ENCODE results near the gene C1R.

C1R gene

DNA sequence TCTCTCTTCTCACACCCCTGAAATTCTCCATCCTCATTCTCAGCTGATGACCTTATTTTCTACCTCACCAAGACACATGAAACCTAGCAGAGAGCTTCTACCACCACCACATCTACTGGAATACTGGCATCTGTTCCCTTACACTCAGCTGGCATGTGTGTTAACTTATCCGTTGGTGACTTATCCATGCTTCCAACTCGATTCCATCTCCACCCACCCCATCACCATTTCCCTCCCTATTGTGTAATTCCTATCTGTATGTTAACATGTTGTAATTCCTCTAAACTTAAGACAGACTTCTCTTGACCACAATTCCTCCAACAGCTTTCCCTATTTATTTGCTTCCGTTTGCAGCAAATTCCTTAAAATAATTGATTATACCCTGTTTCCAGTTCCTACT, 16.3 kb downstream of the C1R start:
- no peak overlapping the region for H3K4ac ChIP-seq (ENCODE audit: low read length)
- no peak overlapping the region for H3K27ac ChIP-seq (replicated peaks; ENCODE audit: low read length)
- no peak overlapping the region for H3K9ac ChIP-seq (ENCODE audit: low read depth, low read length, poor library complexity)
- peaks cover 0 to 2% of the 10 kb centered on the region in 2 donors for H3K9me3 ChIP-seq (replicated peaks in 1 of 2; ENCODE audit: control insufficient read depth in 2 of 2, insufficient read depth in 1 of 2, low read depth in 1 of 2, low read length in 2 of 2)
- no peak overlapping the region for H3K18ac ChIP-seq (ENCODE audit: low read length)
- H2BK15ac ChIP-seq (ENCODE audit: low read length) = no peak overlapping the region
- no peak overlapping the region for H2AFZ ChIP-seq (ENCODE audit: low read length)
- no peak overlapping the region for H3K14ac ChIP-seq (ENCODE audit: low read length)
- WGBS, 2 donors (ENCODE audit: extremely low coverage in 2 of 2, insufficient read length in 2 of 2, insufficient replicate concordance in 1 of 2) = no CpG with 5 or more reads among the region's 3 CpGs
- H2BK120ac ChIP-seq (ENCODE audit: low read depth, low read length) = no peak overlapping the region
- no peak overlapping the region for H4K8ac ChIP-seq (ENCODE audit: low read depth, low read length)
- peaks cover 0 to 2% of the 10 kb centered on the region in 2 donors for H3K36me3 ChIP-seq (replicated peaks in 1 of 2; ENCODE audit: control insufficient read depth in 2 of 2, insufficient read depth in 2 of 2, low read length in 2 of 2)
- no peak for DNase-seq (ENCODE audit: low spot score)
- H3K23ac ChIP-seq (ENCODE audit: low read depth, low read length, poor library complexity) = no peak overlapping the region
- no peak overlapping the region for H2AK5ac ChIP-seq (ENCODE audit: low read depth, low read length)
- no peak overlapping the region for H4K91ac ChIP-seq (ENCODE audit: low read depth, low read length, poor library complexity)
- H2BK12ac ChIP-seq (ENCODE audit: low read length) = no peak overlapping the region
- no peak overlapping the region for H3K4me3 ChIP-seq (ENCODE audit: low read length in 2 of 2)
- no peak overlapping the region for H3K4me2 ChIP-seq (ENCODE audit: insufficient read depth, low read length, poor library complexity, severe bottlenecking)
- no peak overlapping the region for H2BK5ac ChIP-seq (ENCODE audit: low read length)
- H3K79me1 ChIP-seq (ENCODE audit: low read depth, low read length) = no peaks in the 10 kb centered on the region
- H3K27me3 ChIP-seq (ENCODE audit: control insufficient read depth in 3 of 3, insufficient read depth in 3 of 3, low read depth in 1 of 3, low read length in 3 of 3) = peaks cover 0 to 3% (median 0%) of the 10 kb centered on the region in 3 experiments
- no peaks in the 10 kb centered on the region for H3K4me1 ChIP-seq (ENCODE audit: control insufficient read depth in 2 of 2, insufficient read depth in 1 of 2, low read depth in 1 of 2, low read length in 2 of 2)

DNA sequence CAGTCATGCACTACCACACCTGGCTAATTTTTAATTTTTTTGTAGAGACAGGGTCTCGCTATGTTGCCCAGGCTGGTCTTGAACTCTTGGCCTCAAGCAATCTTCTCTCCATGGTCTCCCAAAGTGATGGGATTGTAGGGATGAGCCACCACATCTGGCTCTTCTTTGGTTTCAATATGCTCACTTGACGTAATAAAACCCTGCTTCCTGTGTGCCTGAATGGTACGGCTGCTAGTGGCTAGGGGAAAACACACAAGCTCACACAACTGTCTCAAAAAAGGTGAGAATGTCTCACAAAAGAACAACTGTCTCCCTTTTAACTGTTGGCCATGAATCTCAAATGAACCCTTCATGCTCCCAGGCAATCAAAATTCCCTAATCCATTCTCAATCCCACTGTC, 16.7 kb downstream of the C1R start:
- H2BK120ac ChIP-seq (ENCODE audit: low read depth, low read length) = no peak overlapping the region
- no peak overlapping the region for H3K9ac ChIP-seq (ENCODE audit: low read depth, low read length, poor library complexity)
- no peak overlapping the region for H3K4ac ChIP-seq (ENCODE audit: low read length)
- H2BK5ac ChIP-seq (ENCODE audit: low read length) = no peak overlapping the region
- H3K9me3 ChIP-seq (replicated peaks in 1 of 2; ENCODE audit: control insufficient read depth in 2 of 2, insufficient read depth in 1 of 2, low read depth in 1 of 2, low read length in 2 of 2) = no peaks in the 10 kb centered on the region
- H4K8ac ChIP-seq (ENCODE audit: low read depth, low read length) = no peak overlapping the region
- H3K4me3 ChIP-seq (ENCODE audit: low read length in 2 of 2) = no peak overlapping the region
- peaks cover 0 to 3% (median 0%) of the 10 kb centered on the region in 3 experiments for H3K27me3 ChIP-seq (ENCODE audit: control insufficient read depth in 3 of 3, insufficient read depth in 3 of 3, low read depth in 1 of 3, low read length in 3 of 3)
- H3K18ac ChIP-seq (ENCODE audit: low read length) = no peak overlapping the region
- no peak overlapping the region for H3K14ac ChIP-seq (ENCODE audit: low read length)
- H2AK5ac ChIP-seq (ENCODE audit: low read depth, low read length) = no peak overlapping the region
- H3K27ac ChIP-seq (replicated peaks; ENCODE audit: low read length) = no peak overlapping the region
- H3K79me1 ChIP-seq (ENCODE audit: low read depth, low read length) = no peaks in the 10 kb centered on the region
- no peaks in the 10 kb centered on the region for H3K4me1 ChIP-seq (ENCODE audit: control insufficient read depth in 2 of 2, insufficient read depth in 1 of 2, low read depth in 1 of 2, low read length in 2 of 2)
- no peak overlapping the region for H2BK12ac ChIP-seq (ENCODE audit: low read length)
- no peak overlapping the region for H2AFZ ChIP-seq (ENCODE audit: low read length)
- no peak for DNase-seq (ENCODE audit: low spot score)
- no peaks in the 10 kb centered on the region for H3K36me3 ChIP-seq (replicated peaks in 1 of 2; ENCODE audit: control insufficient read depth in 2 of 2, insufficient read depth in 2 of 2, low read length in 2 of 2)
- H3K4me2 ChIP-seq (ENCODE audit: insufficient read depth, low read length, poor library complexity, severe bottlenecking) = no peak overlapping the region
- H2BK15ac ChIP-seq (ENCODE audit: low read length) = no peak overlapping the region
- H3K23ac ChIP-seq (ENCODE audit: low read depth, low read length, poor library complexity) = no peak overlapping the region
- WGBS, 2 donors (ENCODE audit: extremely low coverage in 2 of 2, insufficient read length in 2 of 2, insufficient replicate concordance in 1 of 2) = no CpG with 5 or more reads among the region's 3 CpGs
- H4K91ac ChIP-seq (ENCODE audit: low read depth, low read length, poor library complexity) = no peak overlapping the region

DNA sequence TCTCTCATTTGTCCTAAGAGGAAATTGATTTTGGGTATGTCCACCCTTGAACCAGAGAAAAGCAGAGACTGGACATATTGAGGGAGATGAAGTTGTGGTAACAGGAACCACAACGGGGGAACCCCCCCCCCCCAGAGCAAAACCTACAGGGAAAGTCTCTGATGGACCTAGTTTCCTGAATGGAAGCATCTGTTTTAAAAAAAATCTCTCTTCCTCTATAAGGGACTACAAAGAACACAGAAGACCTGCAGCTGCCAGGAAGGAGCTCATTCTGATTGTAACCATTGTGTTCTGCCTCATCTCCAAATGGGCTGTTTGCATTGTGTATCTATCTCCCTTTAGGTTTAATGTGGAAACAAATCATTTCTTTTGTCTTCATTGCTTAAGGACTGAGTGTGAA, 18.3 kb downstream of the C1R start:
- H2BK15ac ChIP-seq (ENCODE audit: low read length) = no peak overlapping the region
- H3K4me1 ChIP-seq (ENCODE audit: control insufficient read depth in 2 of 2, insufficient read depth in 1 of 2, low read depth in 1 of 2, low read length in 2 of 2) = no peaks in the 10 kb centered on the region
- H3K36me3 ChIP-seq (replicated peaks in 1 of 2; ENCODE audit: control insufficient read depth in 2 of 2, insufficient read depth in 2 of 2, low read length in 2 of 2) = no peaks in the 10 kb centered on the region
- H3K14ac ChIP-seq (ENCODE audit: low read length) = no peak overlapping the region
- no peak overlapping the region for H4K91ac ChIP-seq (ENCODE audit: low read depth, low read length, poor library complexity)
- no peak overlapping the region for H3K4ac ChIP-seq (ENCODE audit: low read length)
- H3K23ac ChIP-seq (ENCODE audit: low read depth, low read length, poor library complexity) = no peak overlapping the region
- peaks cover 0 to 3% (median 0%) of the 10 kb centered on the region in 3 experiments for H3K27me3 ChIP-seq (ENCODE audit: control insufficient read depth in 3 of 3, insufficient read depth in 3 of 3, low read depth in 1 of 3, low read length in 3 of 3)
- H3K79me1 ChIP-seq (ENCODE audit: low read depth, low read length) = no peaks in the 10 kb centered on the region
- no peak overlapping the region for H3K27ac ChIP-seq (replicated peaks; ENCODE audit: low read length)
- H3K4me2 ChIP-seq (ENCODE audit: insufficient read depth, low read length, poor library complexity, severe bottlenecking) = no peak overlapping the region
- DNase-seq (ENCODE audit: low spot score) = no peak
- no CpG with 5 or more reads among the region's 1 CpG for WGBS, 2 donors (ENCODE audit: extremely low coverage in 2 of 2, insufficient read length in 2 of 2, insufficient replicate concordance in 1 of 2)
- no peak overlapping the region for H2BK120ac ChIP-seq (ENCODE audit: low read depth, low read length)
- H3K9me3 ChIP-seq (replicated peaks in 1 of 2; ENCODE audit: control insufficient read depth in 2 of 2, insufficient read depth in 1 of 2, low read depth in 1 of 2, low read length in 2 of 2) = no peaks in the 10 kb centered on the region
- H3K9ac ChIP-seq (ENCODE audit: low read depth, low read length, poor library complexity) = no peak overlapping the region
- H3K4me3 ChIP-seq (ENCODE audit: low read length in 2 of 2) = no peak overlapping the region
- H2AK5ac ChIP-seq (ENCODE audit: low read depth, low read length) = no peak overlapping the region
- H2AFZ ChIP-seq (ENCODE audit: low read length) = no peak overlapping the region
- H4K8ac ChIP-seq (ENCODE audit: low read depth, low read length) = no peak overlapping the region
- H2BK5ac ChIP-seq (ENCODE audit: low read length) = no peak overlapping the region
- H2BK12ac ChIP-seq (ENCODE audit: low read length) = no peak overlapping the region
- no peak overlapping the region for H3K18ac ChIP-seq (ENCODE audit: low read length)

DNA sequence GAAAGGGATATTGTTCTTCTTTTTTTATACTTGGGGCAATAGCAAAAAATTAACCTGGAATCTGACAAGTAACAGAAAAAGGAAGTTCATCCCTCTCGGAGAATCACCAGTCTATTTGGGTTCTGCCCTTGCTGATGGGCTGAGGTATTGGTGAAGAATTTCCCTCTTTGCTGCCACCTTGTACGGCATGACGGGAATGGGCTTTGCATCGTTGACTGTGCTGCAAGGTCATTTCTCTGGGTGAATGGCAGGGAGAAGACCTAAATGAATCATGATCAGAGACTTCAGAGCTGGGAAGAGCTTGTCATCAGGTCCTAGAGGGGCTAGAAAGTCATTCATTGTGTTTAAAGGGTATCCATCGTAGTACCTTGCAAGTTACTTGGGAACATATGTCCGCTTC, 19.7 kb downstream of the C1R start:
- H4K91ac ChIP-seq (ENCODE audit: low read depth, low read length, poor library complexity) = no peak overlapping the region
- H3K4me2 ChIP-seq (ENCODE audit: insufficient read depth, low read length, poor library complexity, severe bottlenecking) = no peak overlapping the region
- peaks cover 0 to 3% (median 0%) of the 10 kb centered on the region in 3 experiments for H3K27me3 ChIP-seq (ENCODE audit: control insufficient read depth in 3 of 3, insufficient read depth in 3 of 3, low read depth in 1 of 3, low read length in 3 of 3)
- H2BK5ac ChIP-seq (ENCODE audit: low read length) = no peak overlapping the region
- no peak overlapping the region for H2BK12ac ChIP-seq (ENCODE audit: low read length)
- no CpG with 5 or more reads among the region's 6 CpGs for WGBS, 2 donors (ENCODE audit: extremely low coverage in 2 of 2, insufficient read length in 2 of 2, insufficient replicate concordance in 1 of 2)
- no peak overlapping the region for H2AK5ac ChIP-seq (ENCODE audit: low read depth, low read length)
- no peak overlapping the region for H3K23ac ChIP-seq (ENCODE audit: low read depth, low read length, poor library complexity)
- H3K9me3 ChIP-seq (replicated peaks in 1 of 2; ENCODE audit: control insufficient read depth in 2 of 2, insufficient read depth in 1 of 2, low read depth in 1 of 2, low read length in 2 of 2) = no peaks in the 10 kb centered on the region
- no peaks in the 10 kb centered on the region for H3K36me3 ChIP-seq (replicated peaks in 1 of 2; ENCODE audit: control insufficient read depth in 2 of 2, insufficient read depth in 2 of 2, low read length in 2 of 2)
- no peak overlapping the region for H2AFZ ChIP-seq (ENCODE audit: low read length)
- no peaks in the 10 kb centered on the region for H3K4me1 ChIP-seq (ENCODE audit: control insufficient read depth in 2 of 2, insufficient read depth in 1 of 2, low read depth in 1 of 2, low read length in 2 of 2)
- H3K27ac ChIP-seq (replicated peaks; ENCODE audit: low read length) = no peak overlapping the region
- DNase-seq (ENCODE audit: low spot score) = no peak
- no peaks in the 10 kb centered on the region for H3K79me1 ChIP-seq (ENCODE audit: low read depth, low read length)
- no peak overlapping the region for H2BK120ac ChIP-seq (ENCODE audit: low read depth, low read length)
- no peak overlapping the region for H3K4ac ChIP-seq (ENCODE audit: low read length)
- no peak overlapping the region for H3K14ac ChIP-seq (ENCODE audit: low read length)
- no peak overlapping the region for H3K18ac ChIP-seq (ENCODE audit: low read length)
- H2BK15ac ChIP-seq (ENCODE audit: low read length) = no peak overlapping the region
- H3K4me3 ChIP-seq (ENCODE audit: low read length in 2 of 2) = no peak overlapping the region
- H4K8ac ChIP-seq (ENCODE audit: low read depth, low read length) = no peak overlapping the region
- H3K9ac ChIP-seq (ENCODE audit: low read depth, low read length, poor library complexity) = no peak overlapping the region

All from neuronal stem cell (in vitro differentiated cells).